Lung (tissue), 12 donors: Measurements from ENCODE around the gene NLRP6. TPM values are rescaled to one million over a fixed set of nuclear protein-coding genes. Genes with fewer than 3 reads are reported as not detected.

Experiments used
- ATAC-seq: fragments of 200-7000 bp; cut with Tn5 transposase; one replicate; pipeline ENCODE4 v1.9.1; 2020; ENCODE audit warnings: moderate number of reproducible peaks; ENCODE audit not compliant: insufficient read depth, low FRiP score
- DNase-seq, 3 donors: peaks; one replicate each; pipeline ENCODE4 v3.0.0-alpha.2; 2013 to 2017
- H3K27ac ChIP-seq, 2 donors: one replicate each; pipeline ENCODE4 v1.5.1; 2013; ENCODE audit warnings: mild to moderate bottlenecking in 2 of 2, moderate library complexity in 2 of 2, control low read depth in 1 of 2, inconsistent platforms in 1 of 2, low read depth in 1 of 2, low read length in 1 of 2
- H3K27me3 ChIP-seq, 3 donors: one replicate each; pipeline ENCODE4 v1.5.1; 2013; ENCODE audit warnings: low read length in 2 of 3; ENCODE audit not compliant: control insufficient read depth in 3 of 3, insufficient read depth in 3 of 3
- H3K36me3 ChIP-seq, 4 donors: one replicate each; pipeline ENCODE4 v1.5.1; 2013; ENCODE audit warnings: low read length in 4 of 4, mild to moderate bottlenecking in 1 of 4, moderate library complexity in 1 of 4; ENCODE audit not compliant: control insufficient read depth in 4 of 4, insufficient read depth in 4 of 4
- H3K4me1 ChIP-seq, 5 donors: one replicate each; pipeline ENCODE4 v1.5.1; 2013; ENCODE audit warnings: low read length in 5 of 5, mild to moderate bottlenecking in 2 of 5, moderate library complexity in 1 of 5; ENCODE audit not compliant: control insufficient read depth in 5 of 5, insufficient read depth in 5 of 5
- H3K4me3 ChIP-seq: one replicate; pipeline ENCODE4 v1.5.1; 2013; ENCODE audit warnings: mild to moderate bottlenecking, control low read depth, moderate library complexity
- H3K9ac ChIP-seq, 2 donors: one replicate each; pipeline ENCODE4 v1.5.1; 2013; ENCODE audit warnings: low read length in 2 of 2, control low read depth in 1 of 2; ENCODE audit not compliant: insufficient read depth in 1 of 2
- H3K9me3 ChIP-seq, 4 donors: one replicate each; pipeline ENCODE4 v1.5.1; 2013; ENCODE audit warnings: low read length in 3 of 4, mild to moderate bottlenecking in 1 of 4, moderate library complexity in 1 of 4; ENCODE audit not compliant: control insufficient read depth in 4 of 4, insufficient read depth in 3 of 4
- CTCF ChIP-seq: IDR thresholded peaks from 2 replicates; pipeline ENCODE4 v1.5.1; 2012; ENCODE audit warnings: mild to moderate bottlenecking; ENCODE audit errors: control extremely low read depth, extremely low read depth
- WGBS, 2 donors: extraction: QIAGEN DNeasy Blood & Tissue Kit; methylation state at CpG; one replicate each; pipeline ENCODE4 v1.1.7; 2013; 5-methylcytosine and 5-hydroxymethylcytosine counted together
- polyA plus RNA-seq, 2 donors: library from polyadenylated mRNA; stranded (reverse); fragments of 200-250 nt; gene quantifications; one replicate each; pipeline ENCODE4 v1.2.1, GENCODE V29; 2013
- total RNA-seq, 2 donors: library from RNA; depleted of rRNA in 1 of 2; stranded (reverse); fragments of >200 nt in 1 of 2; gene quantifications; one replicate each; pipeline ENCODE4 v1.2.1, GENCODE V29; 2014 to 2021
- donor health status: control.
- donor health status: control.
- donor health status: Bipolar disorder and iron deficiency.
- donor health status: healthy.
- donor health status: DM: yes; HTN: yes; CAD: no.

NLRP6 gene
- total and polyA plus RNA-seq, 4 donors = 0.08 to 9.6 (median 2.4) TPM

- DNase-seq (no peak), ATAC-seq (no peak)
- 91 to 92% methylated on average over 18 of the region's 18 CpGs for WGBS, 2 donors
These were observed 15.2 kb downstream of the NLRP6 start for GRCh38 chr11:293271-293851.

GRCh38 chr11:293852-294661 is 15.8 kb downstream of the NLRP6 start:
- peaks cover 0 to 23% (median 0%) of the 10 kb centered on the region in 4 donors for H3K36me3 ChIP-seq
- H3K4me1 ChIP-seq = peaks cover 0 to 9% (median 0%) of the 10 kb centered on the region in 5 donors
- H3K9ac ChIP-seq = no peak overlapping the region
- no peaks in the 10 kb centered on the region for H3K27me3 ChIP-seq
- TF ChIP-seq CTCF = no peak
- H3K27ac ChIP-seq = no peak overlapping the region
- no peak for DNase-seq
- no peaks in the 10 kb centered on the region for H3K9me3 ChIP-seq
- WGBS, 2 donors = 90 to 91% methylated on average over 26 to 27 of the region's 27 CpGs
- no peak for ATAC-seq
- no peak overlapping the region for H3K4me3 ChIP-seq

More at GRCh38 chr11:293271-293851, 15.2 kb downstream of the NLRP6 start:
- H3K27ac ChIP-seq = no peak overlapping the region
- H3K36me3 ChIP-seq = peaks cover 0 to 23% (median 0%) of the 10 kb centered on the region in 4 donors
- peaks cover 0 to 9% (median 0%) of the 10 kb centered on the region in 5 donors for H3K4me1 ChIP-seq
- TF ChIP-seq CTCF = no peak
- H3K9me3 ChIP-seq = no peaks in the 10 kb centered on the region
- peaks cover 0 to under 1% (median 0%) of the 10 kb centered on the region in 3 donors for H3K27me3 ChIP-seq
- no peak overlapping the region for H3K4me3 ChIP-seq
- H3K9ac ChIP-seq = no peak overlapping the region

GRCh38 chr11:294780-295179 is 16.6 kb downstream of the NLRP6 start:
- Histone ChIP-seq H3K27me3 (no peaks in the 10 kb centered on the region), H3K4me1 (peaks cover 0 to 8% (median 0%) of the 10 kb centered on the region in 5 donors), H3K27ac (no peak overlapping the region), H3K9ac (no peak overlapping the region), H3K36me3 (peaks cover 0 to 23% (median 0%) of the 10 kb centered on the region in 4 donors), H3K9me3 (no peaks in the 10 kb centered on the region), H3K4me3 (no peak overlapping the region)
- WGBS, 2 donors = 90 to 96% methylated on average over 16 of the region's 16 CpGs
- ATAC-seq (no peak), DNase-seq (no peak)
- TF ChIP-seq CTCF = no peak
